ENCODE results near the gene CENPI. TPM values are rescaled to one million over a fixed set of nuclear protein-coding genes. Genes with fewer than 3 reads are reported as not detected.
A peak's percentile ranks its signal among the peaks of the same experiment; 100 is the strongest.

The CENPI gene
- total RNA-seq, 1 donor from 2014 or later, result 13.2 TPM

GRCh38 chrX:101062176-101062575, 35.8 kb upstream of the CENPI start:
- H3K36me3 Mint-ChIP-seq (ENCODE audit: insufficient read depth), result no peaks in the 10 kb centered on the region
- DNase-seq (ENCODE audit: low spot score, unreplicated experiment), result no peak
- H3K9me3 Mint-ChIP-seq (ENCODE audit: low read depth), result peaks cover 12% of the 10 kb centered on the region
- no peak overlapping the region for H3K4me3 Mint-ChIP-seq (ENCODE audit: low read depth)
- no peaks in the 10 kb centered on the region for H3K4me1 Mint-ChIP-seq (ENCODE audit: low read depth)
- H3K27ac Mint-ChIP-seq, result no peak overlapping the region
- TF ChIP-seq, protein P1, sequence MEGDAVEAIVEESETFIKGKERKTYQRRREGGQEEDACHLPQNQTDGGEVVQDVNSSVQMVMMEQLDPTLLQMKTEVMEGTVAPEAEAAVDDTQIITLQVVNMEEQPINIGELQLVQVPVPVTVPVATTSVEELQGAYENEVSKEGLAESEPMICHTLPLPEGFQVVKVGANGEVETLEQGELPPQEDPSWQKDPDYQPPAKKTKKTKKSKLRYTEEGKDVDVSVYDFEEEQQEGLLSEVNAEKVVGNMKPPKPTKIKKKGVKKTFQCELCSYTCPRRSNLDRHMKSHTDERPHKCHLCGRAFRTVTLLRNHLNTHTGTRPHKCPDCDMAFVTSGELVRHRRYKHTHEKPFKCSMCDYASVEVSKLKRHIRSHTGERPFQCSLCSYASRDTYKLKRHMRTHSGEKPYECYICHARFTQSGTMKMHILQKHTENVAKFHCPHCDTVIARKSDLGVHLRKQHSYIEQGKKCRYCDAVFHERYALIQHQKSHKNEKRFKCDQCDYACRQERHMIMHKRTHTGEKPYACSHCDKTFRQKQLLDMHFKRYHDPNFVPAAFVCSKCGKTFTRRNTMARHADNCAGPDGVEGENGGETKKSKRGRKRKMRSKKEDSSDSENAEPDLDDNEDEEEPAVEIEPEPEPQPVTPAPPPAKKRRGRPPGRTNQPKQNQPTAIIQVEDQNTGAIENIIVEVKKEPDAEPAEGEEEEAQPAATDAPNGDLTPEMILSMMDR (IDR thresholded peaks at IDR 0.05; ENCODE audit: unreplicated experiment), result no peak
- no peaks in the 10 kb centered on the region for H3K27me3 Mint-ChIP-seq

DNA sequence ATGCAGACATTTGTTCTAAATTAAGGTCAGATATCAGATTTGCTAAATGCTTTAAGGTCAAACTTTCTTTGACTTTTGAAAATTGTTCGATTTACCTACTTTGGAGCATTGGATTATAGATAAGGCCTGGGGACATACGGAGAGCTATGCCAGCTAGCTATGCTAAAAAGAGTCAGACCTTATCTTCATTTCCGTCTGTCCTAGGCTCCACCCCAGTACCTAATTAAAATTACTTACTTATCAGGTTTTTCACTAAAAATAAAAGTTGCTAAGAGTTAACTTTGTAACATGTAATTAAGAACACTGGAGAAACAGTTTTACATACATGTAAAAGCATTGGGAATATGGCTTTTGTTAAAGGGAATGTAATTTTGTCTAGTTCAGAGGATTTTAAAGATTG, 26.4 kb upstream of the CENPI start:
- Mint-ChIP-seq H3K4me3 (ENCODE audit: low read depth) (no peak overlapping the region), H3K36me3 (ENCODE audit: insufficient read depth) (no peaks in the 10 kb centered on the region), H3K27me3 (no peaks in the 10 kb centered on the region), H3K9me3 (ENCODE audit: low read depth) (peaks cover 3% of the 10 kb centered on the region), H3K27ac (no peak overlapping the region), H3K4me1 (ENCODE audit: low read depth) (no peaks in the 10 kb centered on the region)
- TF ChIP-seq, protein P1 (IDR thresholded peaks at IDR 0.05; ENCODE audit: unreplicated experiment), result no peak
- no peak for DNase-seq (ENCODE audit: low spot score, unreplicated experiment)

GRCh38 chrX:101078716-101079598, 19.0 kb upstream of the CENPI start, which contains the start of gene TMEM35A:
TSS of gene TMEM35A (plus strand) at chrX:101078879. CDS start at chrX:101079003, 124 bp downstream.
- peaks cover 3% of the 10 kb centered on the region for H3K27me3 Mint-ChIP-seq
- peak within 1 kb of the TSS; percentile 42 for H3K27ac Mint-ChIP-seq
- no peaks in the 10 kb centered on the region for H3K36me3 Mint-ChIP-seq (ENCODE audit: insufficient read depth)
- H3K4me1 Mint-ChIP-seq (ENCODE audit: low read depth), result peaks cover 7% of the 10 kb centered on the region
- TF ChIP-seq, protein P1 (IDR thresholded peaks at IDR 0.05; ENCODE audit: unreplicated experiment), result no peak
- no peak for DNase-seq (ENCODE audit: low spot score, unreplicated experiment)
- H3K4me3 Mint-ChIP-seq (ENCODE audit: low read depth), result peak within 1 kb of the TSS; percentile 83
- peaks cover 7% of the 10 kb centered on the region for H3K9me3 Mint-ChIP-seq (ENCODE audit: low read depth)

GRCh38 chrX:101079736-101080270, 18.2 kb upstream of the CENPI start:
- Mint-ChIP-seq H3K36me3 (ENCODE audit: insufficient read depth) (no peaks in the 10 kb centered on the region), H3K27ac (peak overlapping the region; percentile 13), H3K27me3 (peaks cover 3% of the 10 kb centered on the region), H3K4me1 (ENCODE audit: low read depth) (peaks cover 7% of the 10 kb centered on the region), H3K9me3 (ENCODE audit: low read depth) (peaks cover 7% of the 10 kb centered on the region), H3K4me3 (ENCODE audit: low read depth) (peak overlapping the region; percentile 83)
- TF ChIP-seq, protein P1 (IDR thresholded peaks at IDR 0.05; ENCODE audit: unreplicated experiment), result no peak
- no peak for DNase-seq (ENCODE audit: low spot score, unreplicated experiment)

GRCh38 chrX:101080326-101081124, 17.5 kb upstream of the CENPI start:
- peaks cover 3% of the 10 kb centered on the region for H3K27me3 Mint-ChIP-seq
- H3K9me3 Mint-ChIP-seq (ENCODE audit: low read depth), result peaks cover 7% of the 10 kb centered on the region

More at GRCh38 chrX:101080326-101081124, 17.5 kb upstream of the CENPI start:
- TF ChIP-seq, protein P1 (IDR thresholded peaks at IDR 0.05; ENCODE audit: unreplicated experiment), result no peak
- Mint-ChIP-seq H3K4me3 (ENCODE audit: low read depth) (no peak overlapping the region), H3K27ac (no peak overlapping the region), H3K4me1 (ENCODE audit: low read depth) (peaks cover 7% of the 10 kb centered on the region), H3K36me3 (ENCODE audit: insufficient read depth) (no peaks in the 10 kb centered on the region)
- no peak for DNase-seq (ENCODE audit: low spot score, unreplicated experiment)

Measured in progenitor cell of endocrine pancreas (in vitro differentiated cells).